Measurements from ENCODE around the gene MPP2.
A peak's percentile ranks its signal among the peaks of the same experiment; 100 is the strongest.

Gene MPP2

GRCh38 chr17:43900858-43901754, 6.2 kb downstream of the MPP2 start:
- POLR2A ChIA-PET: interaction anchor here (0.5 to 0.6 kb wide), 3 partner anchors 43 to 376 kb away, joined by 4 to 8 read pairs (median 5); no protein-coding TSS in a partner anchor
- CTCF ChIA-PET: interaction anchor here (0.5 to 5.5 kb wide), 9 partner anchors 9 to 164 kb away, joined by 3 to 39 read pairs (median 7); no protein-coding TSS in a partner anchor
- TF ChIP-seq ZNF555 (tag by site-specific recombination; conservative IDR thresholded peaks at IDR 0.05) (no peak), ZNF571 (tag by site-specific recombination; IDR thresholded peaks at IDR 0.05) (no peak), ZNF692 (tag by site-specific recombination; IDR thresholded peaks at IDR 0.05) (no peak), ZSCAN4 (tag by site-specific recombination; IDR thresholded peaks at IDR 0.05) (no peak), ZNF202 (tag by site-specific recombination; IDR thresholded peaks at IDR 0.05; ENCODE audit: borderline replicate concordance) (no peak), GFI1B (tag by site-specific recombination; IDR thresholded peaks at IDR 0.05) (no peak), FEZF1 (tag by site-specific recombination; IDR thresholded peaks at IDR 0.05) (no peak), TCF7L2 (IDR thresholded peaks at IDR 0.05; ENCODE audit: borderline replicate concordance, low read depth, low read length) (no peak), EGR2 (tag by site-specific recombination; IDR thresholded peaks at IDR 0.05; ENCODE audit: low read depth) (no peak), IKZF3 (tag by site-specific recombination; IDR thresholded peaks at IDR 0.05) (0 out of 2 replicates have a peak, but pooled peaks have one; percentile 13), PBX3 (CRISPR knock-in tag; IDR thresholded peaks at IDR 0.05) (0 out of 2 replicates have a peak, but pooled peaks have one; percentile 48), ZNF837 (tag by site-specific recombination; IDR thresholded peaks at IDR 0.05) (no peak), ZNF518A (tag by site-specific recombination; conservative IDR thresholded peaks at IDR 0.05; ENCODE audit: low read depth) (no peak), ZNF521 (tag by site-specific recombination; IDR thresholded peaks at IDR 0.05) (no peak), SP3 (tag by site-specific recombination; IDR thresholded peaks at IDR 0.05) (peak; percentile 59; the same call in 1 of the 2 replicates), ZNF114 (tag by site-specific recombination; IDR thresholded peaks at IDR 0.05) (no peak), ZNF645 (tag by site-specific recombination; IDR thresholded peaks at IDR 0.05) (no peak), BCL11B (tag by site-specific recombination; IDR thresholded peaks at IDR 0.05; ENCODE audit: low read depth) (no peak), ZNF214 (tag by site-specific recombination; IDR thresholded peaks at IDR 0.05; ENCODE audit: borderline replicate concordance) (no peak), ZNF701 (tag by site-specific recombination; IDR thresholded peaks at IDR 0.05) (no peak), ZNF621 (tag by site-specific recombination; IDR thresholded peaks at IDR 0.05) (no peak), ZNF223 (tag by site-specific recombination; IDR thresholded peaks at IDR 0.05) (no peak), ZNF785 (tag by site-specific recombination; IDR thresholded peaks at IDR 0.05) (no peak), PATZ1 (tag by site-specific recombination; IDR thresholded peaks at IDR 0.05) (peak; percentile 7; the same call in 1 of the 2 replicates), ZXDB (tag by site-specific recombination; IDR thresholded peaks at IDR 0.05) (no peak)

More at GRCh38 chr17:43900858-43901754, 6.2 kb downstream of the MPP2 start:
- no peaks in the 10 kb centered on the region for H3K9me3 ChIP-seq (ENCODE audit: control insufficient read depth, insufficient read depth, low read depth, low read length)
- no peak overlapping the region for H3K27ac ChIP-seq (ENCODE audit: extremely low read depth, low read depth, low read length)
- H3K4me3 ChIP-seq (ENCODE audit: low read depth, low read length): peak overlapping the region; percentile 48
- peaks cover 14% of the 10 kb centered on the region for H3K4me1 ChIP-seq (ENCODE audit: control insufficient read depth, insufficient read depth, low read length)
- H3K36me3 ChIP-seq (ENCODE audit: control insufficient read depth in 2 of 2, insufficient read depth in 1 of 2, low read length in 2 of 2): peaks cover 0 to 12% of the 10 kb centered on the region in 2 experiments; a peak in 1 of 3 replicates
